HL-60 (cell line): Measurements from ENCODE around the gene DOK7.

Source experiments
- DNase-seq, 2 experiments: peaks; one replicate each; pipeline ENCODE4 v3.0.0-alpha.2; 2010 to 2020; ENCODE audit warnings: low read depth in 1 of 2, low spot score in 1 of 2
- H3K27ac ChIP-seq: fragments of 250-450 bp; sonication (Bioruptor Pico); replicated peaks from 2 replicates; pipeline ENCODE4 v1.5.1; 2020; ENCODE audit warnings: mild to moderate bottlenecking, moderate library complexity
- H3K27me3 ChIP-seq: fragments of 250-450 bp; sonication (Bioruptor Pico); 2 replicates; pipeline ENCODE4 v1.5.1; 2021; ENCODE audit warnings: mild to moderate bottlenecking, moderate library complexity; ENCODE audit not compliant: insufficient read depth, poor library complexity, severe bottlenecking
- H3K4me3 ChIP-seq: replicated peaks from 2 replicates; pipeline ENCODE4 v1.5.1; 2011; ENCODE audit warnings: mild to moderate bottlenecking, control low read depth, low read length; ENCODE audit not compliant: insufficient read depth
- GABPA ChIP-seq: IDR thresholded peaks from 2 replicates; pipeline ENCODE4 v1.6.1; 2012; ENCODE audit warnings: low read depth
- POLR2AphosphoS5 ChIP-seq: IDR thresholded peaks from 2 replicates; pipeline ENCODE4 v1.6.1; 2012; ENCODE audit warnings: low read depth
- REST ChIP-seq: IDR thresholded peaks from 2 replicates; pipeline ENCODE4 v1.6.1; 2012; ENCODE audit warnings: low read depth; ENCODE audit not compliant: insufficient replicate concordance
- SPI1 ChIP-seq: IDR thresholded peaks from 2 replicates; pipeline ENCODE4 v1.6.1; 2012; ENCODE audit warnings: low read depth, mild to moderate bottlenecking, borderline replicate concordance
- TF ChIP-seq, protein P1 (sequence below): IDR thresholded peaks from one replicate; pipeline ENCODE4 v1.5.1; 2011; ENCODE audit warnings: low read length, control low read depth, inconsistent platforms; ENCODE audit not compliant: insufficient read depth

The DOK7 gene

DNA sequence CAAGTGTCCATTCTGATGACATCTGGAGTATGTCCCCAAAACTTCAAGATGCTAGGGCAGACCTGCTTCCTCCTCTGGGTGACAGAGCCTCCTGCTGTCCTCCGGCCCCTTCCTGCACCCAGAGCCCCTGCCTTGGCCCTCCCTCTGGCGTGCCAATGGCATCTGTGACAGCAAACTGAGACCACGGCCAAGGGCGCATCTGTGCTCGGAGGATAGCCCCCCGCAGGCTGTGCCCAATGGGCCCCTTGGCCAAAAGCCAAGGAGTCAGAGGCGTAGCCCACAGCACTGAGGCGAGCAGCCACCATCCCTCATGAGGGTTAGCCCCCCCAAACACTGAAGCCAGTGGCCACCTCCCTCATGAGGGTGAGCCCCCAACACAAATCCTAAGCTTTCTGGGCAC is 61.2 kb downstream of the DOK7 start:
- TF ChIP-seq REST (no peak), POLR2AphosphoS5 (no peak), SPI1 (no peak), GABPA (no peak)
- TF ChIP-seq, protein P1, sequence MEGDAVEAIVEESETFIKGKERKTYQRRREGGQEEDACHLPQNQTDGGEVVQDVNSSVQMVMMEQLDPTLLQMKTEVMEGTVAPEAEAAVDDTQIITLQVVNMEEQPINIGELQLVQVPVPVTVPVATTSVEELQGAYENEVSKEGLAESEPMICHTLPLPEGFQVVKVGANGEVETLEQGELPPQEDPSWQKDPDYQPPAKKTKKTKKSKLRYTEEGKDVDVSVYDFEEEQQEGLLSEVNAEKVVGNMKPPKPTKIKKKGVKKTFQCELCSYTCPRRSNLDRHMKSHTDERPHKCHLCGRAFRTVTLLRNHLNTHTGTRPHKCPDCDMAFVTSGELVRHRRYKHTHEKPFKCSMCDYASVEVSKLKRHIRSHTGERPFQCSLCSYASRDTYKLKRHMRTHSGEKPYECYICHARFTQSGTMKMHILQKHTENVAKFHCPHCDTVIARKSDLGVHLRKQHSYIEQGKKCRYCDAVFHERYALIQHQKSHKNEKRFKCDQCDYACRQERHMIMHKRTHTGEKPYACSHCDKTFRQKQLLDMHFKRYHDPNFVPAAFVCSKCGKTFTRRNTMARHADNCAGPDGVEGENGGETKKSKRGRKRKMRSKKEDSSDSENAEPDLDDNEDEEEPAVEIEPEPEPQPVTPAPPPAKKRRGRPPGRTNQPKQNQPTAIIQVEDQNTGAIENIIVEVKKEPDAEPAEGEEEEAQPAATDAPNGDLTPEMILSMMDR = no peak
- Histone ChIP-seq H3K4me3 (no peak overlapping the region), H3K27ac (no peak overlapping the region), H3K27me3 (no peaks in the 10 kb centered on the region)
- DNase-seq = no peak

DNA sequence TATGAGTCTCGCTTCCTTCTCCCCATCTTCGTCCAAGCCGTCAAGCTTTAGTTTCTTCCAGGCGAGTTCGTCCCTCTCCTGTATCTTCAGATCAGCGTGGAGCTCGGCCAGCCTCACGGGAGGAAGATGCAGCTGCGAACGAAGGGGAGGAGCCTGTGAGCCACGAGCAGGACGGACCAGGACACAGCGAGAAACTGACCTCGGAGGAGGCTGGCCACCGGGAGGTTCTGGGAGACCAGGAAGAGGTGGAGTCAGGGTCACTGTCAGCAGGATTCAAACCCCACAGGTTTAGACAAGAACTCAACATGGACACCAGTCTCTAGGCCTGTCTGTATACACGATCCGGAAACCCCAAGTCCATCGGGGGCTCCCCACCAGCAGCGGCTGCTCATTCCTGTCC is 61.8 kb downstream of the DOK7 start:
- Histone ChIP-seq H3K27ac (no peak overlapping the region), H3K27me3 (no peaks in the 10 kb centered on the region), H3K4me3 (no peak overlapping the region)
- TF ChIP-seq REST (no peak), GABPA (no peak), POLR2AphosphoS5 (no peak), SPI1 (no peak)
- TF ChIP-seq, protein P1 = no peak
- no peak for DNase-seq

DNA sequence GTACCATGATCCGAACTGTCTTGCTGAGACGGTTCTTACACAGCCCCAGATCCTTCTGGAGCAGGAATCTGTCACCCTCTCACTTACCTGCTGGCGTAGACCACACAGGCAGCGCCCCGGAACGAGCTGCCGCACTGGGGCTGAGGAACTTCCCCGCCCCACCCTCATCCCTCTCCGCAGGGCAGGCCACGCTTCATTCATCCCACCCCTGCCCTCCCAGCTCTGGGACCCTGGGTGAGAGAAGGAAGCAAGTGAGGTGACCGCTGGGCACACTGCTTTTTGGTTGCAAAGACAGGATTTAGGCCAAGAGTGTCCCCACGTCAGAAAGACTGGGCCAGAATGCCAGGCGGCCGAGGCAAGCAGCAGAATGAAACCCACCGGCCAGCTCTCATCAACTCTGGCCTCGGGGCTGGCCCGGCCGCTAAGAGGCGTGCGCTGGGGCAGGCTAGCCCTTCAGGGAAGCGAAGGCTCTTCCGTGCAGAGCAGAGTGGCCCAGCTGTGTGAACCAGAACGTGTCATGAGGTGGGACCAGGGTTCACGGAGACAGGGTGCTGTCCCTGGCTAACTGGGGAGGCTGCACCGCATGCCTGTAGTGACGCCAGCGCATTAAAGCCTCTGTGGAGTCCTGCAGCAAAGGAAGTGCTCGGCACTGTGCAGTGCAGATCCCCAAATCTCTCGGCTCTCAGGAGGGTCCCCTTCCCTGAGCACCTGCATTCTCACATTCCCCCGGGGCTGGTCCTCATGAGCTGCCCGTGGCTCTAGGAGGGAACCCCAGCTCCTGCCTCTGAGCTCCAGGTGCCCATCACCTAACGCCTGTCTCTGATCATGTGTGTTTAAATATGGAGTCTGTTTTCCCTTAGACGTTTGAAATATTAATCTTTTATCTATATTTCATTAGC is 62.7 kb downstream of the DOK7 start:
- Histone ChIP-seq H3K27me3 (no peaks in the 10 kb centered on the region), H3K4me3 (no peak overlapping the region), H3K27ac (no peak overlapping the region)
- no peak for DNase-seq
- TF ChIP-seq POLR2AphosphoS5 (no peak), SPI1 (no peak), GABPA (no peak), REST (no peak)
- TF ChIP-seq, protein P1 = no peak
